B cell (primary cell): ENCODE measurements around the gene GTF2IRD1.

ENCODE experiments used
- CTCF ChIP-seq: fragments of 200-600 bp; IDR thresholded peaks from one replicate; pipeline ENCODE4 v1.8.0; 2022; ENCODE audit warnings: antibody characterized with exemption, mild to moderate bottlenecking
- EZH2 ChIP-seq: IDR thresholded peaks from 2 replicates; pipeline ENCODE4 v1.6.1; 2012; ENCODE audit warnings: borderline replicate concordance, low read depth, mild to moderate bottlenecking, moderate library complexity, low read length; ENCODE audit not compliant: insufficient read depth, poor library complexity, severe bottlenecking

GRCh38 chr7:74535951-74536356 lies 82.2 kb downstream of the GTF2IRD1 start:
- TF ChIP-seq CTCF (no peak), EZH2 (no peak)
